Kidney (tissue), 14 donors: ENCODE data around the gene HINFP. TPM values are rescaled to one million over a fixed set of nuclear protein-coding genes. Genes with fewer than 3 reads are reported as not detected.

Experiments used
- DNase-seq, 5 donors: peaks; one replicate each; pipeline ENCODE4 v3.0.0-alpha.2; 2013 to 2020
- FAIRE-seq: peaks from 2 replicates; lab custom pipeline; 2012; peaks lifted over from hg19 to GRCh38; lab: Jason Lieb, UNC
- H3K27ac ChIP-seq, 2 donors: one replicate each; pipeline ENCODE4 v1.7.0; 2013; ENCODE audit warnings: low read depth in 2 of 2, low read length in 2 of 2, inconsistent platforms in 1 of 2
- H3K27me3 ChIP-seq: one replicate; pipeline ENCODE4 v1.7.1; 2013; ENCODE audit warnings: low read length, inconsistent platforms; ENCODE audit not compliant: control insufficient read depth, insufficient read depth
- H3K36me3 ChIP-seq, 3 donors: one replicate each; pipeline versions ENCODE4 v1.7.0 to v1.7.1; 2013; ENCODE audit warnings: low read length in 3 of 3, control low read depth in 1 of 3, inconsistent platforms in 1 of 3; ENCODE audit not compliant: insufficient read depth in 3 of 3, control insufficient read depth in 2 of 3
- H3K4me1 ChIP-seq, 3 donors: one replicate each; pipeline versions ENCODE4 v1.7.0 to v1.7.1; 2013; ENCODE audit warnings: low read length in 3 of 3, inconsistent platforms in 1 of 3, low read depth in 1 of 3; ENCODE audit not compliant: control insufficient read depth in 2 of 3, insufficient read depth in 2 of 3
- H3K4me3 ChIP-seq, 3 donors: one replicate each; pipeline versions ENCODE4 v1.7.0 to v1.8.1; 2013; ENCODE audit warnings: low read length in 3 of 3, control low read depth in 1 of 3, inconsistent platforms in 1 of 3
- H3K9ac ChIP-seq, 3 donors: one replicate each; pipeline versions ENCODE4 v1.7.0 to v1.7.1; 2013; ENCODE audit warnings: low read length in 3 of 3, control low read depth in 1 of 3, inconsistent platforms in 1 of 3
- H3K9me3 ChIP-seq, 3 donors: one replicate each; pipeline versions ENCODE4 v1.7.0 to v1.7.1; 2013; ENCODE audit warnings: low read length in 3 of 3, control low read depth in 1 of 3, inconsistent platforms in 1 of 3; ENCODE audit not compliant: control insufficient read depth in 2 of 3, insufficient read depth in 1 of 3
- CTCF ChIP-seq: IDR thresholded peaks from 3 replicates; pipeline ENCODE4 v1.5.1; 2012; ENCODE audit warnings: mild to moderate bottlenecking, moderate library complexity, borderline replicate concordance; ENCODE audit not compliant: insufficient read depth; ENCODE audit errors: extremely low read depth
- intact Hi-C: fragments of 100-400 bp; cut with DNase I; formaldehyde crosslinking; loops from one replicate; pipeline ENCODE4 v1.11.1; 2022
- polyA plus RNA-seq: library from polyadenylated mRNA; stranded (reverse); fragments of 350-450 nt; fragmentation: Illumina TruSeq; extraction: RNeasy Lipid Tissue Mini Kit (QIAGEN cat#74804); gene quantifications from one replicate; pipeline ENCODE4 v1.2.3, GENCODE V29; 2014; ENCODE audit warnings: low read depth, low replicate concordance; ENCODE audit not compliant: insufficient read depth
- total RNA-seq: library from RNA; stranded (reverse); fragmentation: NEBNext Ultra II Directional; extraction: Animal tissue kit (Norgen Biotek cat#: 25700); gene quantifications from one replicate; pipeline ENCODE4 v1.2.1, GENCODE V29; 2021
- donor health status: control.
- donor health status: control.
- donor health status: control.
- donor health status: control.
- donor health status: control.
- donor health status: DM: yes; HTN: yes; CAD: no.
- donor health status: Normal renal cell carcinoma (clear cell type).

HINFP gene
- total and polyA plus RNA-seq, 2 donors from 2014 or later, result 14.5 to 29.1 TPM

- DNase-seq (no peak), FAIRE-seq (no peak)
- Histone ChIP-seq H3K9me3 (no peaks in the 10 kb centered on the region), H3K9ac (no peak overlapping the region), H3K27ac (no peak overlapping the region), H3K4me1 (peaks cover 2 to 9% (median 5%) of the 10 kb centered on the region in 3 donors), H3K27me3 (no peaks in the 10 kb centered on the region), H3K4me3 (no peak overlapping the region), H3K36me3 (peaks cover 0 to 18% (median 15%) of the 10 kb centered on the region in 3 donors)
- intact Hi-C loops, result no loop called here
- TF ChIP-seq CTCF, result no peak
Observed at GRCh38 chr11:119117004-119117706, 4.2 kb upstream of the HINFP start.

- no peak for FAIRE-seq
- no peak for TF ChIP-seq CTCF
- DNase-seq, result no peak
- Histone ChIP-seq H3K4me1 (peaks cover 2 to 15% (median 11%) of the 10 kb centered on the region in 3 donors), H3K27me3 (no peaks in the 10 kb centered on the region), H3K27ac (no peak overlapping the region), H3K36me3 (peaks cover 0 to 12% (median 9%) of the 10 kb centered on the region in 3 donors), H3K9me3 (no peaks in the 10 kb centered on the region), H3K9ac (no peak overlapping the region), H3K4me3 (no peak overlapping the region)
- intact Hi-C loops, result no loop called here
Observed at GRCh38 chr11:119118227-119118626, 3.2 kb upstream of the HINFP start.

- Histone ChIP-seq H3K27ac (no peak overlapping the region), H3K4me1 (peaks cover 2 to 15% (median 11%) of the 10 kb centered on the region in 3 donors), H3K9ac (no peak overlapping the region), H3K9me3 (no peaks in the 10 kb centered on the region), H3K36me3 (peaks cover 0 to 8% (median 8%) of the 10 kb centered on the region in 3 donors), H3K4me3 (no peak overlapping the region), H3K27me3 (no peaks in the 10 kb centered on the region)
- FAIRE-seq (no peak), DNase-seq (no peak)
- TF ChIP-seq CTCF, result no peak
- intact Hi-C loops, result no loop called here
Observed at GRCh38 chr11:119118946-119119345, 2.4 kb upstream of the HINFP start.
